Endodermal cell (in vitro differentiated cells): ENCODE measurements around the gene NUDT16L1. TPM values are rescaled to one million over a fixed set of nuclear protein-coding genes. Genes with fewer than 3 reads are reported as not detected.
A peak's percentile ranks its signal among the peaks of the same experiment; 100 is the strongest.

Experiments used
- DNase-seq: peaks from one replicate; pipeline ENCODE4 v3.0.0-alpha.2; 2017
- H3K27ac ChIP-seq: 2 replicates; pipeline ENCODE4 v1.5.1; 2013; ENCODE audit warnings: mild to moderate bottlenecking, low read depth, low read length, moderate library complexity
- H3K27me3 ChIP-seq: 2 replicates; pipeline ENCODE4 v1.6.1; 2013; ENCODE audit warnings: mild to moderate bottlenecking, low read length, moderate library complexity; ENCODE audit not compliant: insufficient read depth, control insufficient read depth, poor library complexity, severe bottlenecking
- H3K36me3 ChIP-seq: 2 replicates; pipeline ENCODE4 v1.7.0; 2013; ENCODE audit warnings: mild to moderate bottlenecking, low read length, moderate library complexity; ENCODE audit not compliant: control insufficient read depth, insufficient read depth
- H3K4me1 ChIP-seq: one replicate; pipeline ENCODE4 v1.7.0; 2013; ENCODE audit warnings: low read length; ENCODE audit not compliant: control insufficient read depth, insufficient read depth
- H3K4me3 ChIP-seq: 2 replicates; pipeline ENCODE4 v1.5.1; 2013; ENCODE audit warnings: mild to moderate bottlenecking, low read length, moderate library complexity
- H3K9ac ChIP-seq: 2 replicates; pipeline ENCODE4 v1.6.1; 2013; ENCODE audit warnings: mild to moderate bottlenecking, low read length, moderate library complexity; ENCODE audit not compliant: poor library complexity, severe bottlenecking; ENCODE audit errors: extremely low read depth
- H3K9me3 ChIP-seq: 2 replicates; pipeline ENCODE4 v1.6.1; 2013; ENCODE audit warnings: mild to moderate bottlenecking, low read length, moderate library complexity; ENCODE audit not compliant: control insufficient read depth
- H3K27ac Mint-ChIP-seq: 2 replicates; pipeline ENCODE4 v1.8.0; 2020; ENCODE audit warnings: mixed read lengths
- H3K27me3 Mint-ChIP-seq: 2 replicates; pipeline ENCODE4 v1.8.0; 2021; ENCODE audit warnings: mild to moderate bottlenecking, mixed read lengths; ENCODE audit not compliant: insufficient read depth
- H3K36me3 Mint-ChIP-seq: 2 replicates; pipeline ENCODE4 v1.8.0; 2020; ENCODE audit warnings: low read depth, mixed read lengths
- H3K4me1 Mint-ChIP-seq: 2 replicates; pipeline ENCODE4 v1.8.0; 2020; ENCODE audit warnings: mixed read lengths
- H3K4me3 Mint-ChIP-seq: 2 replicates; pipeline ENCODE4 v1.8.0; 2020; ENCODE audit warnings: mild to moderate bottlenecking, moderate library complexity, mixed read lengths
- H3K9me3 Mint-ChIP-seq: 2 replicates; pipeline ENCODE4 v1.8.0; 2020; ENCODE audit warnings: mild to moderate bottlenecking, mixed read lengths
- WGBS, 2 experiments: methylation state at CpG; one replicate each; pipeline versions ENCODE4 v1.1.5 to v1.1.7; 2013; ENCODE audit warnings: missing lambda C conversion rate in 2 of 2, mixed read lengths in 1 of 2; ENCODE audit not compliant: insufficient coverage in 1 of 2, insufficient read length in 1 of 2; 5-methylcytosine and 5-hydroxymethylcytosine counted together
- total RNA-seq, 2 donors: library from RNA; stranded (reverse); fragmentation: NEBNext Ultra II Directional in 1 of 2; extraction: Animal tissue kit (Norgen Biotek cat#: 25700) in 1 of 2; gene quantifications; 2 replicates in 1 of 2; 3 replicates in 1 of 2; pipeline ENCODE4 v1.2.1, GENCODE V29; 2021
- TF ChIP-seq, protein P1 (sequence below): fragments of 200-600 bp; sonication (generic); conservative IDR thresholded peaks from 2 replicates; pipeline ENCODE4 v1.5.0; 2021; ENCODE audit warnings: antibody characterized with exemption, mild to moderate bottlenecking

NUDT16L1 gene
- total RNA-seq, 2 donors from 2014 or later: 38.6 to 40.7 TPM

DNA sequence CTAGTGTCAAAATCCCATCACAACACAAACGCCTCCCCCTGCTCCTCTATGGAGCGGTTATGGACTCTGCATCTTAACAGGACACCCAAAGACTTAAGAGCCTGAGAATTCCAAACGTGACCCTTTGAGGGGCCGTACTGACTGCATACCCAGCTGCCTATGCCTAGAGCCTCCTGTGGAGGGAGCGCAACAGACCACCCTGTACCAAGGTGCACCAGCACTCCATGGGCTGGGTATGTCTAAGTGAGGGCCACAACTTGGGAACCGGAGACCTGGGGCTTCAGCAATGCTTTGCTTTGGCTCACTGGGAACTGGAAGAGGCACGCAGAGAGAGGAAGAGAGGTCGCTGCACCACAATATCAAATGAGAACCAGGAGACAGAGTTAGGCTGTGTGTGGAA lies 35.3 kb downstream of the NUDT16L1 start:
- no peaks in the 10 kb centered on the region for H3K27me3 ChIP-seq
- no peak overlapping the region for H3K4me3 Mint-ChIP-seq
- H3K27ac Mint-ChIP-seq: peak overlapping the region; percentile 72
- peaks cover 52% of the 10 kb centered on the region for H3K36me3 ChIP-seq
- no peak overlapping the region for H3K9ac ChIP-seq
- H3K36me3 Mint-ChIP-seq: peaks cover 38% of the 10 kb centered on the region
- DNase-seq: no peak
- H3K9me3 Mint-ChIP-seq: no peaks in the 10 kb centered on the region
- H3K27me3 Mint-ChIP-seq: no peaks in the 10 kb centered on the region
- H3K27ac ChIP-seq: no peak overlapping the region
- H3K9me3 ChIP-seq: no peaks in the 10 kb centered on the region
- no peak overlapping the region for H3K4me3 ChIP-seq
- no peaks in the 10 kb centered on the region for H3K4me1 ChIP-seq
- TF ChIP-seq, protein P1, sequence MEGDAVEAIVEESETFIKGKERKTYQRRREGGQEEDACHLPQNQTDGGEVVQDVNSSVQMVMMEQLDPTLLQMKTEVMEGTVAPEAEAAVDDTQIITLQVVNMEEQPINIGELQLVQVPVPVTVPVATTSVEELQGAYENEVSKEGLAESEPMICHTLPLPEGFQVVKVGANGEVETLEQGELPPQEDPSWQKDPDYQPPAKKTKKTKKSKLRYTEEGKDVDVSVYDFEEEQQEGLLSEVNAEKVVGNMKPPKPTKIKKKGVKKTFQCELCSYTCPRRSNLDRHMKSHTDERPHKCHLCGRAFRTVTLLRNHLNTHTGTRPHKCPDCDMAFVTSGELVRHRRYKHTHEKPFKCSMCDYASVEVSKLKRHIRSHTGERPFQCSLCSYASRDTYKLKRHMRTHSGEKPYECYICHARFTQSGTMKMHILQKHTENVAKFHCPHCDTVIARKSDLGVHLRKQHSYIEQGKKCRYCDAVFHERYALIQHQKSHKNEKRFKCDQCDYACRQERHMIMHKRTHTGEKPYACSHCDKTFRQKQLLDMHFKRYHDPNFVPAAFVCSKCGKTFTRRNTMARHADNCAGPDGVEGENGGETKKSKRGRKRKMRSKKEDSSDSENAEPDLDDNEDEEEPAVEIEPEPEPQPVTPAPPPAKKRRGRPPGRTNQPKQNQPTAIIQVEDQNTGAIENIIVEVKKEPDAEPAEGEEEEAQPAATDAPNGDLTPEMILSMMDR: no peak
- peaks cover 2% of the 10 kb centered on the region for H3K4me1 Mint-ChIP-seq
- 93 to 97% methylated on average over 6 to 8 of the region's 8 CpGs for WGBS, 2 experiments

DNA sequence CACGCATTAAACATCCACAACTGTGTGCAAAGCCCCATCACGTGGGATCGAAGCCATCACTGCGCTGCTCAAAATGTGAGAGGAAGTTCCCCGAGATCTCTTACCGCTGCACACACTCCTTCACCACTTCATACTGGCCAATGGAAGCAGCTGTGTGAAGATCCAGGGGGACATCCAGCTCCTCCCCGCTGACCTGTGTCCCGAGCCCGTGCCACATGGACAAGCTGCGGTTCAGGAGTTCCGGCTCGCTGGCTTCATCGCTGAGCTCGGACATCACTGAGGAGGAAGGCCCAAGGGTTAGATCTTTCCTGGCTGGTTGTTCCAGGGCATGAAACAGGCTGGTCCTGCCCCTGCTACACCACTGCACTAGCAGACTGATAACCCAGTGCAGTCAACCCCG lies 36.5 kb downstream of the NUDT16L1 start:
- H3K36me3 ChIP-seq: peaks cover 42% of the 10 kb centered on the region
- H3K36me3 Mint-ChIP-seq: peaks cover 34% of the 10 kb centered on the region
- H3K27ac Mint-ChIP-seq: no peak overlapping the region
- DNase-seq: no peak
- H3K27me3 Mint-ChIP-seq: no peaks in the 10 kb centered on the region
- WGBS, 2 experiments: 96 to 100% methylated on average over 13 to 15 of the region's 15 CpGs
- TF ChIP-seq, protein P1: no peak
- no peak overlapping the region for H3K27ac ChIP-seq
- no peaks in the 10 kb centered on the region for H3K9me3 ChIP-seq
- no peaks in the 10 kb centered on the region for H3K9me3 Mint-ChIP-seq
- peaks cover 2% of the 10 kb centered on the region for H3K4me1 Mint-ChIP-seq
- no peaks in the 10 kb centered on the region for H3K4me1 ChIP-seq
- H3K9ac ChIP-seq: no peak overlapping the region
- H3K4me3 ChIP-seq: no peak overlapping the region
- H3K4me3 Mint-ChIP-seq: no peak overlapping the region
- no peaks in the 10 kb centered on the region for H3K27me3 ChIP-seq

- no peaks in the 10 kb centered on the region for H3K27me3 ChIP-seq
- Mint-ChIP-seq H3K27ac (peak overlapping the region; percentile 92), H3K27me3 (peaks cover 3% of the 10 kb centered on the region), H3K36me3 (peaks cover 21% of the 10 kb centered on the region), H3K9me3 (no peaks in the 10 kb centered on the region), H3K4me1 (peaks cover 2% of the 10 kb centered on the region), H3K4me3 (peak overlapping the region; percentile 88)
- no peaks in the 10 kb centered on the region for H3K4me1 ChIP-seq
- TF ChIP-seq, protein P1: no peak
- 26 to 45% methylated on average over 7 to 16 of the region's 17 CpGs for WGBS, 2 experiments
- DNase-seq: no peak
- no peaks in the 10 kb centered on the region for H3K9me3 ChIP-seq
- H3K27ac ChIP-seq: no peak overlapping the region
- H3K9ac ChIP-seq: peak overlapping the region; percentile 64
- peak overlapping the region; percentile 97 for H3K4me3 ChIP-seq
- peaks cover 23% of the 10 kb centered on the region for H3K36me3 ChIP-seq
Observed at GRCh38 chr16:4733211-4733742, 39.9 kb downstream of the NUDT16L1 start.
